ENCODE results near the gene DAB2.

GRCh38 chr5:39432696-39433530 is 8.1 kb upstream of the DAB2 start:
- TF ChIP-seq CTCF (optimal IDR thresholded peaks at IDR 0.05 in 1 of 3, IDR thresholded peaks at IDR 0.05 in 1 of 3, conservative IDR thresholded peaks at IDR 0.05 in 1 of 3; ENCODE audit: extremely low read depth in 1 of 3, insufficient read depth in 2 of 3, low read length in 3 of 3) (no peak), EZH2 (IDR thresholded peaks at IDR 0.05; ENCODE audit: low read length) (no peak)
